ENCODE results near the gene FRA10AC1.
"Not testable (repeated sequence)": the region's sequence is repeated elsewhere in the genome, so short reads cannot be mapped to it uniquely, and the experiment has no call there.

Gene FRA10AC1

GRCh38 chr10:93703841-93704240 lies 1.4 kb upstream of the FRA10AC1 start:
- no peak for DNase-seq (ENCODE audit: low read depth, low spot score)

- no peak for DNase-seq (ENCODE audit: low read depth, low spot score)
These were observed 674 bp upstream of the FRA10AC1 start for GRCh38 chr10:93703066-93703465.

GRCh38 chr10:93701866-93702209 lies 554 bp downstream of the FRA10AC1 start:
- DNase-seq (ENCODE audit: low read depth, low spot score), result no peak

- no peak for DNase-seq (ENCODE audit: low read depth, low spot score)
These were observed 5.2 kb downstream of the FRA10AC1 start for GRCh38 chr10:93697207-93697606.

GRCh38 chr10:93696582-93696981 lies 5.8 kb downstream of the FRA10AC1 start:
- DNase-seq (ENCODE audit: low read depth, low spot score), result not testable (repeated sequence)

- DNase-seq (ENCODE audit: low read depth, low spot score), result no peak
These were observed 6.7 kb downstream of the FRA10AC1 start for GRCh38 chr10:93695740-93696139.

GRCh38 chr10:93687737-93688136 lies 14.7 kb downstream of the FRA10AC1 start:
- DNase-seq (ENCODE audit: low read depth, low spot score), result no peak

GRCh38 chr10:93680412-93681047 lies 21.9 kb downstream of the FRA10AC1 start:
- no peak for DNase-seq (ENCODE audit: low read depth, low spot score)

- DNase-seq (ENCODE audit: low read depth, low spot score), result no peak
These were observed 23.4 kb downstream of the FRA10AC1 start for GRCh38 chr10:93678805-93679587.

GRCh38 chr10:93678386-93678785 lies 24.0 kb downstream of the FRA10AC1 start:
- DNase-seq (ENCODE audit: low read depth, low spot score), result no peak

- no peak for DNase-seq (ENCODE audit: low read depth, low spot score)
These were observed 28.6 kb downstream of the FRA10AC1 start for GRCh38 chr10:93673791-93674190.

- DNase-seq (ENCODE audit: low read depth, low spot score), result no peak
These were observed 29.5 kb downstream of the FRA10AC1 start for GRCh38 chr10:93672890-93673289.

- no peak for DNase-seq (ENCODE audit: low read depth, low spot score)
These were observed 30.2 kb downstream of the FRA10AC1 start for GRCh38 chr10:93672022-93672678.

GRCh38 chr10:93671042-93671441 lies 31.4 kb downstream of the FRA10AC1 start:
- no peak for DNase-seq (ENCODE audit: low read depth, low spot score)

- DNase-seq (ENCODE audit: low read depth, low spot score), result no peak
These were observed 32.0 kb downstream of the FRA10AC1 start for GRCh38 chr10:93670372-93670771.

- no peak for DNase-seq (ENCODE audit: low read depth, low spot score)
These were observed 34.6 kb downstream of the FRA10AC1 start for GRCh38 chr10:93667795-93668194.

GRCh38 chr10:93666030-93666429 lies 36.4 kb downstream of the FRA10AC1 start:
- DNase-seq (ENCODE audit: low read depth, low spot score), result no peak

GRCh38 chr10:93657757-93658156 lies 44.6 kb downstream of the FRA10AC1 start:
- DNase-seq (ENCODE audit: low read depth, low spot score), result no peak

GRCh38 chr10:93656155-93656554 lies 46.2 kb downstream of the FRA10AC1 start:
- no peak for DNase-seq (ENCODE audit: low read depth, low spot score)

- no peak for DNase-seq (ENCODE audit: low read depth, low spot score)
These were observed 48.2 kb downstream of the FRA10AC1 start for GRCh38 chr10:93654201-93654600.

- no peak for DNase-seq (ENCODE audit: low read depth, low spot score)
These were observed 49.5 kb downstream of the FRA10AC1 start for GRCh38 chr10:93652857-93653256.

- no peak for DNase-seq (ENCODE audit: low read depth, low spot score)
These were observed 62.6 kb downstream of the FRA10AC1 start for GRCh38 chr10:93639791-93640190.
